Measurements from ENCODE around the gene POC1A. TPM values are rescaled to one million over a fixed set of nuclear protein-coding genes. Genes with fewer than 3 reads are reported as not detected.

Gene POC1A
- total RNA-seq, 1 experiment from 2014 or later = 16.1 TPM

GRCh38 chr3:52176951-52177700, 22.9 kb upstream of the POC1A start:
- intact Hi-C loops (cut with micrococcal nuclease; ENCODE audit: unreplicated experiment) = no loop called here
- no peak for DNase-seq (ENCODE audit: low spot score)
- no peaks in the 10 kb centered on the region for H3K4me1 ChIP-seq (ENCODE audit: insufficient read depth, low read length, poor library complexity, severe bottlenecking)

GRCh38 chr3:52176180-52176752, 22.0 kb upstream of the POC1A start:
- H3K9me3 ChIP-seq (ENCODE audit: low read depth, low read length, poor library complexity, severe bottlenecking) = no peaks in the 10 kb centered on the region
- no peak overlapping the region for H3K4me3 ChIP-seq (ENCODE audit: low read depth, low read length, poor library complexity, severe bottlenecking)
- no peaks in the 10 kb centered on the region for H3K27me3 ChIP-seq (replicated peaks; ENCODE audit: insufficient read depth, low read depth, low read length, poor library complexity)
- intact Hi-C loops (cut with micrococcal nuclease; ENCODE audit: unreplicated experiment) = no loop called here
- TF ChIP-seq CTCF (conservative IDR thresholded peaks at IDR 0.05; ENCODE audit: low read depth, low read length) = no peak
- no peak for TF ChIP-seq EZH2 (IDR thresholded peaks at IDR 0.05; ENCODE audit: borderline replicate concordance, low read depth, low read length, poor library complexity, severe bottlenecking)
- ChIA-PET CTCF (no interaction called here), POLR2A (ENCODE audit: low non-redundant PET) (no interaction called here)
- no TSS peak for BruUV-seq (replicated peaks)
- H3K4me1 ChIP-seq (ENCODE audit: insufficient read depth, low read length, poor library complexity, severe bottlenecking) = no peaks in the 10 kb centered on the region
- H3K27ac ChIP-seq (ENCODE audit: low read depth, low read length, poor library complexity, severe bottlenecking) = no peak overlapping the region
- H3K36me3 ChIP-seq (ENCODE audit: insufficient read depth, low read length, poor library complexity, severe bottlenecking) = no peaks in the 10 kb centered on the region
- no peak for DNase-seq (ENCODE audit: low spot score)

More at GRCh38 chr3:52176951-52177700, 22.9 kb upstream of the POC1A start:
- H3K27me3 ChIP-seq (replicated peaks; ENCODE audit: insufficient read depth, low read depth, low read length, poor library complexity) = no peaks in the 10 kb centered on the region
- no peaks in the 10 kb centered on the region for H3K36me3 ChIP-seq (ENCODE audit: insufficient read depth, low read length, poor library complexity, severe bottlenecking)
- BruUV-seq (replicated peaks) = no TSS peak
- TF ChIP-seq CTCF (conservative IDR thresholded peaks at IDR 0.05; ENCODE audit: low read depth, low read length) (no peak), EZH2 (IDR thresholded peaks at IDR 0.05; ENCODE audit: borderline replicate concordance, low read depth, low read length, poor library complexity, severe bottlenecking) (no peak)
- H3K4me3 ChIP-seq (ENCODE audit: low read depth, low read length, poor library complexity, severe bottlenecking) = no peak overlapping the region
- ChIA-PET POLR2A (ENCODE audit: low non-redundant PET) (no interaction called here), CTCF (no interaction called here)
- no peak overlapping the region for H3K27ac ChIP-seq (ENCODE audit: low read depth, low read length, poor library complexity, severe bottlenecking)
- no peaks in the 10 kb centered on the region for H3K9me3 ChIP-seq (ENCODE audit: low read depth, low read length, poor library complexity, severe bottlenecking)

GRCh38 chr3:52175416-52176179, 21.4 kb upstream of the POC1A start:
- Histone ChIP-seq H3K4me3 (ENCODE audit: low read depth, low read length, poor library complexity, severe bottlenecking) (no peak overlapping the region), H3K36me3 (ENCODE audit: insufficient read depth, low read length, poor library complexity, severe bottlenecking) (no peaks in the 10 kb centered on the region), H3K27ac (ENCODE audit: low read depth, low read length, poor library complexity, severe bottlenecking) (no peak overlapping the region), H3K9me3 (ENCODE audit: low read depth, low read length, poor library complexity, severe bottlenecking) (no peaks in the 10 kb centered on the region), H3K4me1 (ENCODE audit: insufficient read depth, low read length, poor library complexity, severe bottlenecking) (no peaks in the 10 kb centered on the region), H3K27me3 (replicated peaks; ENCODE audit: insufficient read depth, low read depth, low read length, poor library complexity) (no peaks in the 10 kb centered on the region)
- CTCF ChIA-PET = no interaction called here
- POLR2A ChIA-PET (ENCODE audit: low non-redundant PET) = no interaction called here
- TF ChIP-seq EZH2 (IDR thresholded peaks at IDR 0.05; ENCODE audit: borderline replicate concordance, low read depth, low read length, poor library complexity, severe bottlenecking) = no peak
- no peak for TF ChIP-seq CTCF (conservative IDR thresholded peaks at IDR 0.05; ENCODE audit: low read depth, low read length)
- intact Hi-C loops (cut with micrococcal nuclease; ENCODE audit: unreplicated experiment) = no loop called here
- no peak for DNase-seq (ENCODE audit: low spot score)
- no TSS peak for BruUV-seq (replicated peaks)

All from A673 (cell line).